Neuronal stem cell (in vitro differentiated cells): Measurements from ENCODE around the gene HINT2.
A peak's percentile ranks its signal among the peaks of the same experiment; 100 is the strongest.

ENCODE experiments used
- DNase-seq: peaks from one replicate; pipeline ENCODE4 v3.0.0-alpha.2; 2013; ENCODE audit warnings: low spot score
- H2AFZ ChIP-seq: one replicate; pipeline ENCODE4 v1.6.1; 2013; ENCODE audit warnings: mild to moderate bottlenecking, low read length, inconsistent platforms
- H2AK5ac ChIP-seq: 2 replicates; pipeline ENCODE4 v1.6.1; 2013; ENCODE audit warnings: low read depth, mild to moderate bottlenecking, inconsistent platforms, low read length, moderate library complexity, mixed read lengths
- H2BK120ac ChIP-seq: 2 replicates; pipeline ENCODE4 v1.6.1; 2013; ENCODE audit warnings: low read depth, mild to moderate bottlenecking, inconsistent platforms, low read length, moderate library complexity, mixed read lengths
- H2BK12ac ChIP-seq: one replicate; pipeline ENCODE4 v1.6.1; 2013; ENCODE audit warnings: low read length, inconsistent platforms
- H2BK15ac ChIP-seq: 2 replicates; pipeline ENCODE4 v1.6.1; 2013; ENCODE audit warnings: mild to moderate bottlenecking, low read length, inconsistent platforms, mixed read lengths
- H2BK5ac ChIP-seq: one replicate; pipeline ENCODE4 v1.6.1; 2013; ENCODE audit warnings: inconsistent platforms, mild to moderate bottlenecking, low read length, moderate library complexity
- H3K14ac ChIP-seq: one replicate; pipeline ENCODE4 v1.6.1; 2013; ENCODE audit warnings: low read length, inconsistent platforms
- H3K18ac ChIP-seq: 2 replicates; pipeline ENCODE4 v1.6.1; 2013; ENCODE audit warnings: low read length, inconsistent platforms
- H3K23ac ChIP-seq: 2 replicates; pipeline ENCODE4 v1.6.1; 2013; ENCODE audit warnings: low read depth, mild to moderate bottlenecking, mixed read lengths, low read length, inconsistent platforms; ENCODE audit not compliant: poor library complexity
- H3K27ac ChIP-seq: replicated peaks from 3 replicates; pipeline ENCODE4 v1.5.1; 2013; ENCODE audit warnings: low read length, inconsistent platforms
- H3K27me3 ChIP-seq, 3 experiments: 2 replicates each; pipeline ENCODE4 v1.6.1; 2013; ENCODE audit warnings: low read length in 3 of 3, mild to moderate bottlenecking in 2 of 3, inconsistent platforms in 1 of 3, low read depth in 1 of 3, mixed read lengths in 1 of 3, moderate library complexity in 1 of 3; ENCODE audit not compliant: control insufficient read depth in 3 of 3, insufficient read depth in 3 of 3
- H3K36me3 ChIP-seq, 2 donors: replicated peaks in 1 of 2; 2 replicates each; pipeline ENCODE4 v1.6.1; 2013; ENCODE audit warnings: low read length in 2 of 2; ENCODE audit not compliant: control insufficient read depth in 2 of 2, insufficient read depth in 2 of 2
- H3K4ac ChIP-seq: 2 replicates; pipeline ENCODE4 v1.6.1; 2013; ENCODE audit warnings: inconsistent platforms, mild to moderate bottlenecking, low read length, moderate library complexity
- H3K4me1 ChIP-seq, 2 donors: 1 replicate in 1 of 2; 2 replicates in 1 of 2; pipeline ENCODE4 v1.6.1; 2013; ENCODE audit warnings: low read length in 2 of 2, low read depth in 1 of 2; ENCODE audit not compliant: control insufficient read depth in 2 of 2, insufficient read depth in 1 of 2
- H3K4me2 ChIP-seq: one replicate; pipeline ENCODE4 v1.6.1; 2013; ENCODE audit warnings: mild to moderate bottlenecking, low read length, inconsistent platforms; ENCODE audit not compliant: insufficient read depth, poor library complexity, severe bottlenecking
- H3K4me3 ChIP-seq, 2 donors: 2 replicates each; pipeline ENCODE4 v1.5.1; 2013; ENCODE audit warnings: low read length in 2 of 2, mild to moderate bottlenecking in 2 of 2, inconsistent platforms in 1 of 2, moderate library complexity in 1 of 2
- H3K79me1 ChIP-seq: one replicate; pipeline ENCODE4 v1.6.1; 2013; ENCODE audit warnings: low read depth, mild to moderate bottlenecking, inconsistent platforms, low read length, moderate library complexity
- H3K9ac ChIP-seq: one replicate; pipeline ENCODE4 v1.6.1; 2013; ENCODE audit warnings: mild to moderate bottlenecking, low read depth, low read length, inconsistent platforms; ENCODE audit not compliant: poor library complexity
- H3K9me3 ChIP-seq, 2 donors: replicated peaks in 1 of 2; 2 replicates each; pipeline versions ENCODE3 to v1.6.1; 2013; ENCODE audit warnings: low read length in 2 of 2, mild to moderate bottlenecking in 2 of 2, inconsistent platforms in 1 of 2, low read depth in 1 of 2, mixed read lengths in 1 of 2, moderate library complexity in 1 of 2; ENCODE audit not compliant: control insufficient read depth in 2 of 2, insufficient read depth in 1 of 2
- H4K8ac ChIP-seq: one replicate; pipeline ENCODE4 v1.6.1; 2013; ENCODE audit warnings: low read depth, mild to moderate bottlenecking, inconsistent platforms, low read length, moderate library complexity
- H4K91ac ChIP-seq: one replicate; pipeline ENCODE4 v1.6.1; 2013; ENCODE audit warnings: low read length, low read depth, mild to moderate bottlenecking, inconsistent platforms; ENCODE audit not compliant: poor library complexity
- WGBS, 2 donors: extraction: QIAGEN DNeasy Blood & Tissue Kit; methylation state at CpG; one replicate each; pipeline ENCODE4 v1.1.7; 2013; ENCODE audit warnings: missing lambda C conversion rate in 2 of 2, mixed read lengths in 1 of 2; ENCODE audit not compliant: insufficient read length in 2 of 2, insufficient replicate concordance in 1 of 2; ENCODE audit errors: extremely low coverage in 2 of 2; 5-methylcytosine and 5-hydroxymethylcytosine counted together

The HINT2 gene

GRCh38 chr9:35856206-35856605 lies 41.4 kb upstream of the HINT2 start:
- Histone ChIP-seq H3K18ac (no peak overlapping the region), H2BK15ac (no peak overlapping the region), H3K27me3 (no peaks in the 10 kb centered on the region), H2AFZ (no peak overlapping the region), H3K4me1 (peaks cover 0 to 8% of the 10 kb centered on the region in 2 donors), H3K36me3 (peaks cover 0 to 7% of the 10 kb centered on the region in 2 donors), H2BK5ac (no peak overlapping the region), H3K4me2 (no peak overlapping the region), H3K4me3 (no peak overlapping the region), H3K9me3 (no peaks in the 10 kb centered on the region), H3K14ac (no peak overlapping the region), H2BK12ac (no peak overlapping the region), H4K8ac (no peak overlapping the region), H3K79me1 (no peaks in the 10 kb centered on the region), H3K9ac (no peak overlapping the region), H3K4ac (no peak overlapping the region), H3K27ac (no peak overlapping the region), H2BK120ac (no peak overlapping the region), H4K91ac (no peak overlapping the region), H2AK5ac (no peak overlapping the region), H3K23ac (no peak overlapping the region)
- no peak for DNase-seq
- WGBS, 2 donors, result no CpG with 5 or more reads among the region's 3 CpGs

GRCh38 chr9:35854091-35854762 lies 39.4 kb upstream of the HINT2 start:
- Histone ChIP-seq H3K9ac (no peak overlapping the region), H2BK15ac (no peak overlapping the region), H3K14ac (no peak overlapping the region), H4K8ac (no peak overlapping the region), H3K79me1 (no peaks in the 10 kb centered on the region), H3K36me3 (peaks cover 0 to 16% of the 10 kb centered on the region in 2 donors), H3K4me1 (peaks cover 0 to 6% of the 10 kb centered on the region in 2 donors), H3K4me3 (no peak overlapping the region), H2BK12ac (no peak overlapping the region), H3K27me3 (no peaks in the 10 kb centered on the region), H2BK5ac (no peak overlapping the region), H3K27ac (no peak overlapping the region), H2BK120ac (no peak overlapping the region), H2AK5ac (no peak overlapping the region), H4K91ac (no peak overlapping the region), H3K9me3 (no peaks in the 10 kb centered on the region), H3K4ac (no peak overlapping the region), H3K18ac (no peak overlapping the region), H3K4me2 (no peak overlapping the region), H2AFZ (no peak overlapping the region), H3K23ac (no peak overlapping the region)
- DNase-seq, result no peak
- no CpG with 5 or more reads among the region's 7 CpGs for WGBS, 2 donors

GRCh38 chr9:35852876-35853865 lies 38.3 kb upstream of the HINT2 start:
- H3K14ac ChIP-seq, result no peak overlapping the region
- no peak overlapping the region for H3K4me2 ChIP-seq
- no peaks in the 10 kb centered on the region for H3K27me3 ChIP-seq
- H3K36me3 ChIP-seq, result peaks cover 0 to 24% of the 10 kb centered on the region in 2 donors
- H3K27ac ChIP-seq, result no peak overlapping the region
- no peak overlapping the region for H2AK5ac ChIP-seq
- no peak overlapping the region for H2BK15ac ChIP-seq
- no peak overlapping the region for H3K18ac ChIP-seq
- H4K91ac ChIP-seq, result no peak overlapping the region
- H4K8ac ChIP-seq, result no peak overlapping the region
- no peak overlapping the region for H2AFZ ChIP-seq
- H3K9me3 ChIP-seq, result no peaks in the 10 kb centered on the region
- no peak overlapping the region for H2BK120ac ChIP-seq
- peaks cover 0 to 2% of the 10 kb centered on the region in 2 donors for H3K4me1 ChIP-seq
- H3K9ac ChIP-seq, result peak overlapping the region; percentile 1
- no peaks in the 10 kb centered on the region for H3K79me1 ChIP-seq
- H3K4ac ChIP-seq, result no peak overlapping the region
- no peak overlapping the region for H3K4me3 ChIP-seq
- DNase-seq, result no peak
- H2BK5ac ChIP-seq, result no peak overlapping the region
- H2BK12ac ChIP-seq, result no peak overlapping the region
- peak overlapping the region; percentile 39 for H3K23ac ChIP-seq
- no CpG with 5 or more reads among the region's 25 CpGs for WGBS, 2 donors

GRCh38 chr9:35852267-35852815 lies 37.5 kb upstream of the HINT2 start:
- Histone ChIP-seq H3K36me3 (peaks cover 1 to 32% of the 10 kb centered on the region in 2 donors), H3K23ac (no peak overlapping the region), H2AK5ac (no peak overlapping the region), H2BK120ac (no peak overlapping the region), H2BK5ac (no peak overlapping the region), H2AFZ (no peak overlapping the region), H3K4me1 (peaks cover 0 to 2% of the 10 kb centered on the region in 2 donors), H4K8ac (no peak overlapping the region), H3K4ac (no peak overlapping the region), H2BK15ac (no peak overlapping the region), H3K9me3 (no peaks in the 10 kb centered on the region), H3K14ac (no peak overlapping the region), H3K9ac (no peak overlapping the region), H3K27me3 (peaks cover 0 to under 1% (median 0%) of the 10 kb centered on the region in 3 experiments), H3K4me3 (no peak overlapping the region), H2BK12ac (no peak overlapping the region), H4K91ac (no peak overlapping the region), H3K4me2 (no peak overlapping the region), H3K79me1 (no peaks in the 10 kb centered on the region), H3K27ac (no peak overlapping the region), H3K18ac (no peak overlapping the region)
- no peak for DNase-seq
- WGBS, 2 donors, result no CpG with 5 or more reads among the region's 2 CpGs
